ENCODE measurements around the gene ZNF521. TPM values are rescaled to one million over a fixed set of nuclear protein-coding genes. Genes with fewer than 3 reads are reported as not detected.

Gene ZNF521
- total and polyA plus RNA-seq, 2 of the 13 experiments (the other 11 are each of a cell fraction or from before 2014, with no cell fraction given): 0.02 TPM; not detected in 1

DNA sequence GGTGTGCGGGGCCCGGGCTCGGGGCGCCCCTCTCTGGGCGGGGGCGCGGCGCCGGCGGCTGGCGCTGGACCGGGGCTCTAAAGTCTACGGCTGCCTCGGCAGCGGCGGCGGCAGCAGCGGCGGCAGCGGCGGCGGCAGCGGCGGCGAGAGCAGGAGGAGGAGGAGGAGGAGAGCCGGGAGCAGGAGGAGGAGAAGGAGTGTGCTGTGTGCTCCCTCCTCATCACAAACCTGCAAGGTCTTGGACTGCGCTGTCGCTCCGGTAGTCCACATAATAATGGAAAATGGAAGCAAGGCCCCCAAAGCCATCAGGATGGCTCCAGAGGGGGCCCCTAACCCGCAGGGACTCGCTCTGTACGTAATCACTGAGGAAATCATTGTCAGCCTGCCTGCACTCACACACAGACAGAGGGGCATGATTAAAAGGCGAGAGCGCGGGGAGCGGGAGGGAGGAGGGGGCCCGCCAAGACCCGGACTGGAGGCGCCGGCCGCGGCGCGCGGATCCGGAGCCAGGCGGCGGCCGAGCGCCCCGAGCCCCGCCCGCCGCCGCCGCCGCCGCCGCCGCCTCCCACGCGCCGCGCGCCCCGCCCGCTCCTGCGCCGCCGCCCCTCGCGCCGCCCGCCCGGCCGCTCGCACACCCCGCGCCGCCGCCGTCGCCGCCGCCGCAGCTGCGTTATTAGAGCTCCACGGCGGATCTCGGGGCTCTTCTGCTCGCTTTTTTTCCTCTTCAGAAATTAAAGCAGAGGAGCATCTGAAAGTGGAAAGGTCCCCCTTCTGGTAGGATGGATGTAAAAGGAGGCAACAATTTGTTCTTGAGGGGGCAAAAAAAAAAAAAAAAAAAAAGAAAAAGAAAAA lies at the start of gene ZNF521 (continued):
- TF ChIP-seq, protein P1, sequence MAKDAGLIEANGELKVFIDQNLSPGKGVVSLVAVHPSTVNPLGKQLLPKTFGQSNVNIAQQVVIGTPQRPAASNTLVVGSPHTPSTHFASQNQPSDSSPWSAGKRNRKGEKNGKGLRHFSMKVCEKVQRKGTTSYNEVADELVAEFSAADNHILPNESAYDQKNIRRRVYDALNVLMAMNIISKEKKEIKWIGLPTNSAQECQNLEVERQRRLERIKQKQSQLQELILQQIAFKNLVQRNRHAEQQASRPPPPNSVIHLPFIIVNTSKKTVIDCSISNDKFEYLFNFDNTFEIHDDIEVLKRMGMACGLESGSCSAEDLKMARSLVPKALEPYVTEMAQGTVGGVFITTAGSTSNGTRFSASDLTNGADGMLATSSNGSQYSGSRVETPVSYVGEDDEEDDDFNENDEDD (CRISPR knock-in tag; IDR thresholded peaks at IDR 0.05; ENCODE audit: borderline replicate concordance): peak; percentile 35; the same call in 1 of the 2 replicates
- no peak for TF ChIP-seq ZFP62 (CRISPR knock-in tag; IDR thresholded peaks at IDR 0.05)
- no peak for TF ChIP-seq ZBTB7B (CRISPR knock-in tag; IDR thresholded peaks at IDR 0.05)
- TF ChIP-seq, protein P2, sequence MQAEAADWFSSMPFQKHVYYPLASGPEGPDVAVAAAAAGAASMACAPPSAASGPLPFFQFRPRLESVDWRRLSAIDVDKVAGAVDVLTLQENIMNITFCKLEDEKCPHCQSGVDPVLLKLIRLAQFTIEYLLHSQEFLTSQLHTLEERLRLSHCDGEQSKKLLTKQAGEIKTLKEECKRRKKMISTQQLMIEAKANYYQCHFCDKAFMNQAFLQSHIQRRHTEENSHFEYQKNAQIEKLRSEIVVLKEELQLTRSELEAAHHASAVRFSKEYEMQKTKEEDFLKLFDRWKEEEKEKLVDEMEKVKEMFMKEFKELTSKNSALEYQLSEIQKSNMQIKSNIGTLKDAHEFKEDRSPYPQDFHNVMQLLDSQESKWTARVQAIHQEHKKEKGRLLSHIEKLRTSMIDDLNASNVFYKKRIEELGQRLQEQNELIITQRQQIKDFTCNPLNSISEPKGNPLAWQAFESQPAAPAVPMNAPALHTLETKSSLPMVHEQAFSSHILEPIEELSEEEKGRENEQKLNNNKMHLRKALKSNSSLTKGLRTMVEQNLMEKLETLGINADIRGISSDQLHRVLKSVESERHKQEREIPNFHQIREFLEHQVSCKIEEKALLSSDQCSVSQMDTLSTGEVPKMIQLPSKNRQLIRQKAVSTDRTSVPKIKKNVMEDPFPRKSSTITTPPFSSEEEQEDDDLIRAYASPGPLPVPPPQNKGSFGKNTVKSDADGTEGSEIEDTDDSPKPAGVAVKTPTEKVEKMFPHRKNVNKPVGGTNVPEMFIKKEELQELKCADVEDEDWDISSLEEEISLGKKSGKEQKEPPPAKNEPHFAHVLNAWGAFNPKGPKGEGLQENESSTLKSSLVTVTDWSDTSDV (CRISPR knock-in tag; IDR thresholded peaks at IDR 0.05): no peak
- TF ChIP-seq EEA1 (CRISPR knock-in tag; IDR thresholded peaks at IDR 0.05; ENCODE audit: borderline replicate concordance): no peak
- TF ChIP-seq, protein P3, sequence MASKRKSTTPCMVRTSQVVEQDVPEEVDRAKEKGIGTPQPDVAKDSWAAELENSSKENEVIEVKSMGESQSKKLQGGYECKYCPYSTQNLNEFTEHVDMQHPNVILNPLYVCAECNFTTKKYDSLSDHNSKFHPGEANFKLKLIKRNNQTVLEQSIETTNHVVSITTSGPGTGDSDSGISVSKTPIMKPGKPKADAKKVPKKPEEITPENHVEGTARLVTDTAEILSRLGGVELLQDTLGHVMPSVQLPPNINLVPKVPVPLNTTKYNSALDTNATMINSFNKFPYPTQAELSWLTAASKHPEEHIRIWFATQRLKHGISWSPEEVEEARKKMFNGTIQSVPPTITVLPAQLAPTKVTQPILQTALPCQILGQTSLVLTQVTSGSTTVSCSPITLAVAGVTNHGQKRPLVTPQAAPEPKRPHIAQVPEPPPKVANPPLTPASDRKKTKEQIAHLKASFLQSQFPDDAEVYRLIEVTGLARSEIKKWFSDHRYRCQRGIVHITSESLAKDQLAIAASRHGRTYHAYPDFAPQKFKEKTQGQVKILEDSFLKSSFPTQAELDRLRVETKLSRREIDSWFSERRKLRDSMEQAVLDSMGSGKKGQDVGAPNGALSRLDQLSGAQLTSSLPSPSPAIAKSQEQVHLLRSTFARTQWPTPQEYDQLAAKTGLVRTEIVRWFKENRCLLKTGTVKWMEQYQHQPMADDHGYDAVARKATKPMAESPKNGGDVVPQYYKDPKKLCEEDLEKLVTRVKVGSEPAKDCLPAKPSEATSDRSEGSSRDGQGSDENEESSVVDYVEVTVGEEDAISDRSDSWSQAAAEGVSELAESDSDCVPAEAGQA (IDR thresholded peaks at IDR 0.05; ENCODE audit: low read depth): no peak
- TF ChIP-seq, protein P3 (CRISPR knock-in tag; IDR thresholded peaks at IDR 0.05; ENCODE audit: borderline replicate concordance): no peak
- TF ChIP-seq, protein P4, sequence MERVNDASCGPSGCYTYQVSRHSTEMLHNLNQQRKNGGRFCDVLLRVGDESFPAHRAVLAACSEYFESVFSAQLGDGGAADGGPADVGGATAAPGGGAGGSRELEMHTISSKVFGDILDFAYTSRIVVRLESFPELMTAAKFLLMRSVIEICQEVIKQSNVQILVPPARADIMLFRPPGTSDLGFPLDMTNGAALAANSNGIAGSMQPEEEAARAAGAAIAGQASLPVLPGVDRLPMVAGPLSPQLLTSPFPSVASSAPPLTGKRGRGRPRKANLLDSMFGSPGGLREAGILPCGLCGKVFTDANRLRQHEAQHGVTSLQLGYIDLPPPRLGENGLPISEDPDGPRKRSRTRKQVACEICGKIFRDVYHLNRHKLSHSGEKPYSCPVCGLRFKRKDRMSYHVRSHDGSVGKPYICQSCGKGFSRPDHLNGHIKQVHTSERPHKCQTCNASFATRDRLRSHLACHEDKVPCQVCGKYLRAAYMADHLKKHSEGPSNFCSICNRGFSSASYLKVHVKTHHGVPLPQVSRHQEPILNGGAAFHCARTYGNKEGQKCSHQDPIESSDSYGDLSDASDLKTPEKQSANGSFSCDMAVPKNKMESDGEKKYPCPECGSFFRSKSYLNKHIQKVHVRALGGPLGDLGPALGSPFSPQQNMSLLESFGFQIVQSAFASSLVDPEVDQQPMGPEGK (CRISPR knock-in tag; IDR thresholded peaks at IDR 0.05): peak; percentile 47
- peak; percentile 47; the same call in 1 of the 2 replicates for TF ChIP-seq KDM2A (CRISPR knock-in tag; IDR thresholded peaks at IDR 0.05; ENCODE audit: borderline replicate concordance, low read depth)
- peak; percentile 89 for TF ChIP-seq ZNF263 (CRISPR knock-in tag; IDR thresholded peaks at IDR 0.05)
- TF ChIP-seq, protein P5, sequence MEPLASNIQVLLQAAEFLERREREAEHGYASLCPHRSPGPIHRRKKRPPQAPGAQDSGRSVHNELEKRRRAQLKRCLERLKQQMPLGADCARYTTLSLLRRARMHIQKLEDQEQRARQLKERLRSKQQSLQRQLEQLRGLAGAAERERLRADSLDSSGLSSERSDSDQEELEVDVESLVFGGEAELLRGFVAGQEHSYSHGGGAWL (CRISPR knock-in tag; IDR thresholded peaks at IDR 0.05): no peak
- no peak for TF ChIP-seq REXO4 (CRISPR knock-in tag; IDR thresholded peaks at IDR 0.05; ENCODE audit: borderline replicate concordance)
- no peak for TF ChIP-seq ZFP36 (IDR thresholded peaks at IDR 0.05; ENCODE audit: borderline replicate concordance, low read depth, low read length, partially characterized antibody)
- TF ChIP-seq MAZ (IDR thresholded peaks at IDR 0.05; ENCODE audit: borderline replicate concordance, low read depth, low read length): peak; percentile 55; the same call in 1 of the 2 replicates
- TF ChIP-seq MAZ (CRISPR knock-in tag; IDR thresholded peaks at IDR 0.05; ENCODE audit: low read depth): no peak
